22Rv1 (cell line): Measurements from ENCODE around the gene METTL27.
"Not testable (repeated sequence)": the region's sequence is repeated elsewhere in the genome, so short reads cannot be mapped to it uniquely, and the experiment has no call there.

Experiments
- H3K27ac ChIP-seq: fragments of 450-650 bp; 2 replicates; pipeline ENCODE4 v1.5.1; 2017
- CTCF ChIP-seq: fragments of 450-650 bp; IDR thresholded peaks from 2 replicates; pipeline ENCODE4 v1.5.1; 2017; ENCODE audit warnings: mild to moderate bottlenecking
- ZFX ChIP-seq: fragments of 450-650 bp; IDR thresholded peaks from 2 replicates; pipeline ENCODE4 v1.6.1; 2017; ENCODE audit warnings: antibody characterized with exemption, borderline replicate concordance

The METTL27 gene

DNA sequence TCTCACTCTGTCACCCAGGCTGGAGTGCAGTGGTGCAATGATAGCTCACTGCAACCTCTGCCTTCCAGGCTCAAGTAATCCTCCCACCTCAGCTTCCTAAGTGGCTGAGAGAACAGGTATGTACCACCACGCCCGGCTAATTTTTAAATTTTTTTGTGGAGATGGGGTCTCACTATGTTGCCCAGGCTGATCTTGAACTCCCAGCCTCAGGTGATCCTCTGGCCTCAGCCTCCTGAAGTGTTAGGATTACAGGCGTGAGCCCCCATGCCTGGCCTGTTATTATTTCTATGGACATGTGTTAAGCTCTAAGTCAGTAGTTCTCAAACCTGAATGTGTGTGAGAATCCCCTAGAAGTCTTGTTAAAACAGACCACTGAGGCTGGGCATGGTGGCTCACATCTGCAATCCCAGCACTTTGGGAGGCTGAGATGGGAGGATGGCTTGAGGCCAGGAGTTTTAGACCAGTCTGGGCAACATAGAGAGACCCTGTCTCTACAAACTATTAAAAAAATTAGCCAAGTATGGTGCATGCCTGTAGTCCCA lies 43.2 kb upstream of the METTL27 start:
- no peak overlapping the region for H3K27ac ChIP-seq
- no peak for TF ChIP-seq CTCF
- TF ChIP-seq ZFX: no peak

- not testable (repeated sequence) for H3K27ac ChIP-seq
Observed at GRCh38 chr7:73884867-73885422, 42.6 kb upstream of the METTL27 start.

GRCh38 chr7:73882047-73882402 lies 39.7 kb upstream of the METTL27 start:
- H3K27ac ChIP-seq: no peak overlapping the region
- no peak for TF ChIP-seq CTCF
- no peak for TF ChIP-seq ZFX

- TF ChIP-seq CTCF (no peak), ZFX (no peak)
Observed at GRCh38 chr7:73881352-73882046, 39.2 kb upstream of the METTL27 start.

GRCh38 chr7:73880755-73881328 lies 38.5 kb upstream of the METTL27 start:
- no peak overlapping the region for H3K27ac ChIP-seq
- TF ChIP-seq CTCF: no peak
- TF ChIP-seq ZFX: no peak

More at GRCh38 chr7:73881352-73882046, 39.2 kb upstream of the METTL27 start:
- H3K27ac ChIP-seq: no peak overlapping the region

- no peak for TF ChIP-seq ZFX
- H3K27ac ChIP-seq: no peak overlapping the region
Observed at GRCh38 chr7:73879977-73880681, 37.8 kb upstream of the METTL27 start.

- TF ChIP-seq CTCF (no peak), ZFX (no peak)
Observed at GRCh38 chr7:73876973-73877372, 34.7 kb upstream of the METTL27 start.

GRCh38 chr7:73876361-73876760 lies 34.0 kb upstream of the METTL27 start:
- TF ChIP-seq CTCF (no peak), ZFX (no peak)
- no peak overlapping the region for H3K27ac ChIP-seq

More at GRCh38 chr7:73876973-73877372, 34.7 kb upstream of the METTL27 start:
- no peak overlapping the region for H3K27ac ChIP-seq
